Anterior cingulate cortex (tissue), 58 donors: ENCODE results near the gene RSRC1.
A peak's percentile ranks its signal among the peaks of the same experiment; 100 is the strongest.

Source experiments
- DNase-seq, 58 donors: peaks; one replicate each; lab custom pipeline; 2025; lab: John Stamatoyannopoulos, UW

Gene RSRC1

DNA sequence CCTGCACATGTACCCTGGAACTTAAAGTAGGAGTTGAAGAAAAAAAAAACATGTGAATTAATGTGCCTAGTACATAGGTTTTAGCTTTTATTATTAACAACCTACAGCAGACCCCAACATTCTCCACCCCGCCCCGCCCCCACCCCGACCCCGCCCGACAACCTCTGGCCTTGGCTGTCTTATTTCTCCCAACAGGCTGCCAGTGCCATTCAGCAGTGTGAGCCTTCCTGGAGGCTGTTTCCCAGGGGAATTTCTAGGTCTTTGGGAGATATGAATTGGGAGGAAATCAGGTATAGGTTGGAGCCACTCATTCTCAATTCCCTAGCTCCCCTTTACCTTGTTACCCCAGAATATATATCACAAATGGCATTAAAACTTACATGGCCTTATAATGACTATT, 452.8 kb downstream of the RSRC1 start:
- no peak for DNase-seq

GRCh38 chr3:158563076-158563475, 453.2 kb downstream of the RSRC1 start:
- no peak for DNase-seq

- DNase-seq, result no peak
These were observed 455.2 kb downstream of the RSRC1 start for GRCh38 chr3:158565076-158565475.

GRCh38 chr3:158568784-158569183, 458.9 kb downstream of the RSRC1 start:
- no peak for DNase-seq

DNA sequence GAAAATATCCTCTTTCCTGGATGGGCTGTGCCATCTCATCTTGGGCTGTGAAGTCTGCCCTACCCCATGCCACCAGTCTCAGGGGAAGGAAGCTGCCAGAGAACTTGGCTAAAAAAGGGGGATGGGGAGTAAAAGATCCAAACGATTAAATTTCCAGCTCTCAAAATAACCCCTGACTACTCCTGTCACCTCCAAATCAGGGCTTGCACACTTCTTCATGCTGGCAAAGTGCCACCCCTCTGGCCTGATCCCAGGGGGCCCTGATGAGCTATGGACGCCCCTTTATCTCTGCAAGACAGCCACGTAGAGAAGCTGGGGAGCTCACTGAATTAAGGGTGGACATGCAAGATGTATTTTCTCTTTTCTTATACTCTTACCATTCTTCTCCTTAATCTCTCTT, 459.9 kb downstream of the RSRC1 start:
- no peak for DNase-seq

DNA sequence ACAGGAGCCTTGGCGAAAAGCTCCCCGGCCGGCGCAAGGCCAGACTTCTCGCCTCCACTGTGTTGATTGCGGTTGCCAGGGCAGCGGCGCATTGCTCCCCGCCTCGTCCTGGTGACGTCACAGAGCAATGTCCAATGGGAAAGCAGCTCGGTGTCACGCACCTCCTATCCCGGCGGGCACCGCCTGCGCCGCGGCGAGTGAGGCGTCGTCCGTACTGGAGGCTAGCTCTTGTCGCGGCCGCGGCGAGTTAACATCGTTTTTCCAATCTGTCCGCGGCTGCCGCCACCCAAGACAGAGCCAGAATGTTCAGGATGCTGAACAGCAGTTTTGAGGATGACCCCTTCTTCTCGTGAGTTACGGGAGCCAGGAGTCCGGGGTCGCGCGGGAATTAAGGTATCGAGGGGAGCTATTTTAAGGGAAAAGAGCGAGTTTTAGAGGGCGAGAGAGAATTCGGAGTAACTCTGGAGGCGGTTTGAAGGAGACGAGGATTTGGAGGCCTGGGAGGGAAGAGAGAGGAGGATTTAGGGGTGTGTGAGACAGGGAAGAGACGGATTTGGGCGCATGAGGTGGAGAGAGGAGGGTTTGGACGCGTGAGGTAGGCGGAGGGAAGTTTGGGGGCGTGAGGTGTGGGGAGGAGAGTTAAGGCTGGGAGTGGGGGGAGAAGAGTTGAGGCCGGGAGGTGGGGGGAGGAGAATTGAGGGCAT, 461.3 kb downstream of the RSRC1 start, which contains the start of gene MLF1:
Gene MLF1 (plus strand): TSS at position 196 of the 704 bp plus-strand sequence. CDS start 107 bp downstream, at position 303.
- DNase-seq, result peak; percentile 61 to 98 (median 92)

DNA sequence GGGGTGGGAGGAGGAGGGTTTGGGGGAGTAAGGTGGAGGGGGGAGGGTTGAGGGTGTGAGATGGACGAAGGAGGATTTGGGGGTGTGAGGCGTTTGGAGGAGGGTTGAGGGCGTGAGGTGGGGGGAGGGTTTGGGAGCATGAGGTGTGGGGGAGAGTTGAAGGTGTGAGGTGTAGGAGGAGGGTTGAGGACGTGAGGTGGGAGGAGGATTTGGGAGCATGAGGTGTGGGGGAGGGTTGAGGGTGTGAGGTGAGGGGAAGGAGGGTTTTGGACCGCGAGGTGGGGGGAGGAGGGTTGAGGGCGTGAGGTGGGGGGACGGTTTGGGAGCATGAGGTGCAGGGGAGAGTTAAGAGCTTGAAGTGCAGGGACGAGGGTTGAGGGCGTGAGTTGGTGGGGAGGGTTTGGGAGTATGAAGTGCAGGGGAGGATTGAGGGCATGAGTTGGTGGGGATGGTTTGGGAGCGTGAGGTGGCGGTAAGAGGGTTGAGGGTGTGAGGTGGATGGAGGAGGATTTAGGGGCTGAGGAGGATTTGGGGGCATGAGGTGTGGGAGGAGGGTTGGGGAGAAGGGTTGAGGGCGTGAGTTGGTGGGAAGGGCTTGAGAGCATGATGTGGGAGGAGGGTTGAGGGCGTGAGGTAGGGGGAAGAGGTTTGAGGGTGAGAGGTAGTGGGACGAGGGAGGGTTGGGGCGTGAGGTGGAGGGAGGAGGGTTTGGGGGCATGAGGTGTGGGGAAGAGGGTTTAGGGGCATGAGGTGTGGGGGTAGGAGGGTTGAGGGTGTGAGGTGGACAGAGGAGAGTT, 462.3 kb downstream of the RSRC1 start:
- DNase-seq, result no peak

DNA sequence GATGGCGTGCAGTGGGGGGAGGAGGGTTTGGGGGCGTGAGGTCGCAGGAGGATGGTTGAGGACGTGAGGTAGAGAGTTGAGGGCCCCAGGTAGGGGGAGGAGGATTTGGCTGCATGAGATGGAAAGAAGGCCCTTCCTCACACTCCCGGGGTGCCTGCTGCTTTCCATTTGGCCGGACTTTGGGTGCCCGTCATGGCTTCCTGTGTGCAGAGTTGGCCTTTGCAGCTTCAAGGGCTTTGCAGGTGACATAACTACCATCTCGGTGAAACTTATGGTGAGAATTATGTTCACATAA, 462.8 kb downstream of the RSRC1 start:
- DNase-seq, result no peak

- no peak for DNase-seq
These were observed 463.8 kb downstream of the RSRC1 start for GRCh38 chr3:158573714-158574113.

- no peak for DNase-seq
These were observed 464.8 kb downstream of the RSRC1 start for GRCh38 chr3:158574646-158575045.

DNA sequence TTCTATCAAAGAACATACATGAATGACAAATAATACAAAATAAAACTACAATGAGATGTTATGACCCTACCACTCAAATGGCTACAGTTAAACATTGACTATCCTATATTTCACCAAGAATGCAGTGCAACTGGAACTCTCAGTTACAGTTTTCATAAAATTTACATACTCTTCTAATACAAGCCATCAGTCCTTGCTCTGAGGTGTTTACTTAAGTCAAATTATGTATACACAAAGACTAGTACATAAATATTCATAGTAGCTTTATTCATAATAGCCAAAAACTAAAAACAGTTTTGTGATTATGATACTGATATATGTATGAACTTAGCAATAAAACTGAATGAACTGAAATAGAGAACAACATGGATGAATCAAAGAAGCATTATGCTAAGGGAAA, 480.3 kb downstream of the RSRC1 start:
- DNase-seq, result no peak
